Panc1 (cell line): Measurements from ENCODE around the gene MAD1L1. TPM values are rescaled to one million over a fixed set of nuclear protein-coding genes. Genes with fewer than 3 reads are reported as not detected.

Source experiments
- ATAC-seq: fragments of 200-7000 bp; cut with Tn5 transposase; 2 replicates; pipeline ENCODE4 v1.9.1; 2020; ENCODE audit warnings: mild to moderate bottlenecking, moderate library complexity
- BruUV-seq: library from RNA; stranded (reverse); fragments of 400-500 nt; replicated peaks from 2 replicates; lab custom pipeline; 2021; lab: Mats Ljungman, UMichigan
- CTCF ChIA-PET: fragments of 300-600 bp; sonication (Branson Sonifier 250); formaldehyde crosslinking; loops from one replicate; lab custom pipeline; 2022; ENCODE audit warnings: antibody characterized with exemption; lab: Charles Lee
- POLR2A ChIA-PET: fragments of 300-600 bp; sonication (Branson Sonifier 250); formaldehyde crosslinking; loops from one replicate; lab custom pipeline; 2022; ENCODE audit warnings: antibody characterized with exemption; lab: Charles Lee
- DNase-seq: peaks from one replicate; pipeline ENCODE4 v3.0.0-alpha.2; 2010; ENCODE audit warnings: low read depth, low spot score
- H3K27ac ChIP-seq: 2 replicates; pipeline ENCODE4 v1.5.1; 2011; ENCODE audit warnings: mild to moderate bottlenecking, low read length, inconsistent platforms
- H3K27me3 ChIP-seq: fragments of 200-500 bp; sonication (Bioruptor generic); 2 replicates; pipeline ENCODE4 v1.6.0; 2014; ENCODE audit warnings: low read length, inconsistent platforms; ENCODE audit not compliant: control insufficient read depth, insufficient read depth
- H3K36me3 ChIP-seq: fragments of 200-500 bp; sonication (Bioruptor generic); 2 replicates; pipeline ENCODE4 v1.5.1; 2014; ENCODE audit warnings: inconsistent platforms, mild to moderate bottlenecking, low read length, moderate library complexity; ENCODE audit not compliant: control insufficient read depth, insufficient read depth
- H3K4me1 ChIP-seq: 2 replicates; pipeline ENCODE4 v1.5.1; 2011; ENCODE audit warnings: inconsistent platforms, mild to moderate bottlenecking, low read length, moderate library complexity; ENCODE audit not compliant: control insufficient read depth, insufficient read depth
- H3K4me3 ChIP-seq, 2 experiments: 2 replicates each; pipeline ENCODE4 v1.5.1; 2011 to 2012; ENCODE audit warnings: low read depth in 2 of 2, low read length in 2 of 2, mild to moderate bottlenecking in 2 of 2, inconsistent platforms in 1 of 2, moderate library complexity in 1 of 2
- H3K9me3 ChIP-seq: fragments of 200-500 bp; sonication (Bioruptor generic); 2 replicates; pipeline ENCODE4 v1.5.1; 2014; ENCODE audit warnings: low read depth, mild to moderate bottlenecking, inconsistent platforms, low read length, moderate library complexity; ENCODE audit not compliant: control insufficient read depth, insufficient read depth
- CTCF ChIP-seq: fragments of 450-650 bp; IDR thresholded peaks from 2 replicates; pipeline ENCODE4 v1.5.1; 2017; ENCODE audit warnings: mild to moderate bottlenecking
- POLR2AphosphoS5 ChIP-seq: IDR thresholded peaks from 2 replicates; pipeline ENCODE4 v1.6.1; 2012; ENCODE audit warnings: mild to moderate bottlenecking, low read depth, low read length, moderate library complexity
- REST ChIP-seq, 2 experiments: IDR thresholded peaks; 2 replicates each; pipeline ENCODE4 v1.6.1; 2011 to 2012; ENCODE audit warnings: low read depth in 2 of 2, control low read depth in 1 of 2, low read length in 1 of 2, mild to moderate bottlenecking in 1 of 2, moderate library complexity in 1 of 2; ENCODE audit not compliant: insufficient read depth in 1 of 2
- SIN3A ChIP-seq: IDR thresholded peaks from 2 replicates; pipeline ENCODE4 v1.6.1; 2012; ENCODE audit warnings: low read depth, mild to moderate bottlenecking, low read length, moderate library complexity, borderline replicate concordance; ENCODE audit not compliant: insufficient read depth
- TCF7L2 ChIP-seq: IDR thresholded peaks from 2 replicates; pipeline ENCODE4 v1.6.1; 2011; ENCODE audit warnings: mild to moderate bottlenecking, low read depth, low read length, inconsistent platforms
- in situ Hi-C: cut with HindIII; loops from 2 replicates; pipeline ENCODE4 v1.10.0; 2016; ENCODE audit warnings: low sequenced_read_pairs, low pct_unique_long_range_greater_than_20kb
- intact Hi-C: fragments of 100-400 bp; cut with micrococcal nuclease; formaldehyde crosslinking; loops from one replicate; pipeline ENCODE4 v1.10.0; 2022; ENCODE audit not compliant: unreplicated experiment
- total RNA-seq: library from RNA; stranded (reverse); gene quantifications from one replicate; pipeline ENCODE4 v1.2.1, GENCODE V29; 2021; ENCODE audit not compliant: unreplicated experiment

The MAD1L1 gene
- total RNA-seq, 1 experiment from 2014 or later: 70.8 TPM

- in situ Hi-C loops: no loop called here
- TF ChIP-seq CTCF (no peak), REST (IDR thresholded peaks at IDR 0.05; ENCODE audit: insufficient read depth in 1 of 2, low read depth in 2 of 2, low read length in 1 of 2) (no peak), TCF7L2 (no peak), SIN3A (no peak), POLR2AphosphoS5 (no peak)
- peaks cover 26% of the 10 kb centered on the region for H3K4me1 ChIP-seq
- CTCF ChIA-PET: interaction anchor here (0.6 to 1.0 kb wide), 2 partner anchors 9 to 221 kb away, joined by 3 to 4 read pairs; no protein-coding TSS in a partner anchor
- no TSS peak for BruUV-seq
- ATAC-seq: no peak
- H3K4me3 ChIP-seq: no peak overlapping the region
- POLR2A ChIA-PET: no interaction called here
- no peak for DNase-seq
- H3K9me3 ChIP-seq: no peaks in the 10 kb centered on the region
- H3K27ac ChIP-seq: peak overlapping the region; percentile 69
- H3K27me3 ChIP-seq: no peaks in the 10 kb centered on the region
- intact Hi-C loops: no loop called here
- no peaks in the 10 kb centered on the region for H3K36me3 ChIP-seq
Measured at GRCh38 chr7:2109251-2109872, 123.4 kb downstream of the MAD1L1 start.

- POLR2A ChIA-PET: no interaction called here
- CTCF ChIA-PET: interaction anchor here (0.6 to 1.0 kb wide), 2 partner anchors 8 to 221 kb away, joined by 3 to 4 read pairs; no protein-coding TSS in a partner anchor
- BruUV-seq: no TSS peak
- Histone ChIP-seq H3K4me1 (peaks cover 26% of the 10 kb centered on the region), H3K4me3 (no peak overlapping the region), H3K27me3 (no peaks in the 10 kb centered on the region), H3K9me3 (no peaks in the 10 kb centered on the region), H3K27ac (no peak overlapping the region; the same call in 1 of the 2 replicates), H3K36me3 (no peaks in the 10 kb centered on the region)
- intact Hi-C loops: no loop called here
- in situ Hi-C loops: no loop called here
- DNase-seq (no peak), ATAC-seq (no peak)
- TF ChIP-seq SIN3A (no peak), REST (IDR thresholded peaks at IDR 0.05; ENCODE audit: insufficient read depth in 1 of 2, low read depth in 2 of 2, low read length in 1 of 2) (no peak), POLR2AphosphoS5 (no peak), TCF7L2 (no peak), CTCF (no peak)
Measured at GRCh38 chr7:2108501-2109250, 124.1 kb downstream of the MAD1L1 start.
